ENCODE measurements around the gene ASB2. TPM values are rescaled to one million over a fixed set of nuclear protein-coding genes. Genes with fewer than 3 reads are reported as not detected.
A peak's percentile ranks its signal among the peaks of the same experiment; 100 is the strongest.

ASB2 gene
- total and polyA plus RNA-seq, 8 donors, result 2.0 to 199 (median 18.7) TPM

DNA sequence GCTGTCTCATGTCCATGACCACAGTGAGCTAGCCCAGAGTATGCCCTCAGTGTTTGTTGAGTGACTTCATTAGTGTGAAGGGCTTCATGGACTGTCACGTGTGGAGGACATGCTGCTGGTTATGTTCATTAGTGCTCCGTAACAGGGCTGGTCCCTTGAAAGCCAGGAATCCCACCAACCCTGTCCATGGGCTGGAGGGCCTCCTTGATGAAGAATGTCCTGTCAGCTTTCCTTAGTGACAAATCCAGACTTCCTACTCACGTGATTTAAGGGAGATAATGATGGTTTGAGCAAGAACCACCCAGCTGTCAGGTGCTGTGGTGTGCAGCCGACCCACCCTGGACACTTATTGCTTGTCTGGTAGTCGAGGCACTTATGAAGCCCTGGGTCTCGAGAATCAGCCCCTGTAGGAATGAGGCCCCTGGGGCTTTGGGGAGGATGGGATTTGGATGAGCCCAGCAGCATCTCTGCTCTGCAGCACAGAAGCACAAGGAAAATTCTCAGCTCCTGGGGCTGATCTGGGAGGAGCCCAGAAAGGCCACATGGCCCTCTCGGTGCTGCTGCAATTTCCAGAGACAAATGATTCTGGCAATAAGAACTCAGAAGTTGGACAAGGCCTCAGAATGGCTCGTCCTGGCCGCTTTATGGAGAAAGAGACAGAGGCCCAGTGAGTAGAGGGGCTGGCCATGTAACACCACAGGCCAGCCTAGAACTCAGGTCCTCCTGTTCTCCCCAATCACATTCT is 86.5 kb downstream of the ASB2 start:
- peak in 1 of 2 donors; percentile 36 for DNase-seq
- 61 to 80% (median 78%) methylated on average over 9 of the region's 9 CpGs for WGBS, 5 donors
- peaks cover 0 to 28% (median 0%) of the 10 kb centered on the region in 3 donors for H3K27me3 ChIP-seq
- peaks cover 0 to 26% (median 10%) of the 10 kb centered on the region in 4 donors for H3K4me1 ChIP-seq
- no peaks in the 10 kb centered on the region for H3K36me3 ChIP-seq
- no peak overlapping the region for H3K27ac ChIP-seq
- intact Hi-C loops (cut with DNase I; ENCODE audit: low total_unique reads), result loop anchor here (10.0 kb wide), 1 partner anchor 105 kb away; the partner anchor contains the start of gene PRIMA1
- TF ChIP-seq EP300 (IDR thresholded peaks at IDR 0.05), result no peak
- TF ChIP-seq POLR2A (IDR thresholded peaks at IDR 0.05), result no peak
- TF ChIP-seq, protein P1, sequence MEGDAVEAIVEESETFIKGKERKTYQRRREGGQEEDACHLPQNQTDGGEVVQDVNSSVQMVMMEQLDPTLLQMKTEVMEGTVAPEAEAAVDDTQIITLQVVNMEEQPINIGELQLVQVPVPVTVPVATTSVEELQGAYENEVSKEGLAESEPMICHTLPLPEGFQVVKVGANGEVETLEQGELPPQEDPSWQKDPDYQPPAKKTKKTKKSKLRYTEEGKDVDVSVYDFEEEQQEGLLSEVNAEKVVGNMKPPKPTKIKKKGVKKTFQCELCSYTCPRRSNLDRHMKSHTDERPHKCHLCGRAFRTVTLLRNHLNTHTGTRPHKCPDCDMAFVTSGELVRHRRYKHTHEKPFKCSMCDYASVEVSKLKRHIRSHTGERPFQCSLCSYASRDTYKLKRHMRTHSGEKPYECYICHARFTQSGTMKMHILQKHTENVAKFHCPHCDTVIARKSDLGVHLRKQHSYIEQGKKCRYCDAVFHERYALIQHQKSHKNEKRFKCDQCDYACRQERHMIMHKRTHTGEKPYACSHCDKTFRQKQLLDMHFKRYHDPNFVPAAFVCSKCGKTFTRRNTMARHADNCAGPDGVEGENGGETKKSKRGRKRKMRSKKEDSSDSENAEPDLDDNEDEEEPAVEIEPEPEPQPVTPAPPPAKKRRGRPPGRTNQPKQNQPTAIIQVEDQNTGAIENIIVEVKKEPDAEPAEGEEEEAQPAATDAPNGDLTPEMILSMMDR (IDR thresholded peaks at IDR 0.05), result no peak
- TF ChIP-seq POLR2AphosphoS5 (IDR thresholded peaks at IDR 0.05), result no peak
- H3K9me3 ChIP-seq, result no peaks in the 10 kb centered on the region
- no peak overlapping the region for H3K4me3 ChIP-seq

DNA sequence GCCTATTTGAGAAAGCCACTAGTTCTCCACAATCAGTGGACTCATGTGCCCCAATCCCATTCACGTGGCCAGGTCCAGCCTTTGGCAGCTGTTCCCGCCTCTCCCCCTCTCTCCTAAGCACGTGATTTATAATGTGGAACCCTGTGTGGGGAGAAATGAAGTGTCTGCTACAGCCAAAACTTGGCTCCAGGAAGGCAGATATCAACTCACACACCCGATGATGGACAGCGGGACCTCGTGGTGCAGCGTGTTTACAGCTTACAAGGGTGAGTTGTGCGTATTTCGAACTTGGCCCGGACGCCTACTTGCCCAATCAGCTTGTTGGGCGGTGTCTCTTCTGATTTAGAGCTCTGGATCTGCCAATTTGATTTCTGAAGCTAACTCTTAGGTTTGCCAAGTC is 87.4 kb downstream of the ASB2 start:
- TF ChIP-seq POLR2AphosphoS5 (IDR thresholded peaks at IDR 0.05) (peak in 1 of 3 donors; percentile 59), POLR2A (IDR thresholded peaks at IDR 0.05) (no peak), EP300 (IDR thresholded peaks at IDR 0.05) (no peak)
- TF ChIP-seq, protein P1 (IDR thresholded peaks at IDR 0.05), result no peak
- Histone ChIP-seq H3K4me3 (no peak overlapping the region), H3K4me1 (peaks cover 0 to 24% (median 10%) of the 10 kb centered on the region in 4 donors), H3K9me3 (no peaks in the 10 kb centered on the region), H3K27me3 (peaks cover 0 to 28% (median 0%) of the 10 kb centered on the region in 3 donors), H3K27ac (no peak overlapping the region), H3K36me3 (no peaks in the 10 kb centered on the region)
- 35 to 65% (median 54%) methylated on average over 11 to 12 of the region's 12 CpGs for WGBS, 5 donors
- DNase-seq, result no peak
- intact Hi-C loops (cut with DNase I; ENCODE audit: low total_unique reads), result no loop called here

DNA sequence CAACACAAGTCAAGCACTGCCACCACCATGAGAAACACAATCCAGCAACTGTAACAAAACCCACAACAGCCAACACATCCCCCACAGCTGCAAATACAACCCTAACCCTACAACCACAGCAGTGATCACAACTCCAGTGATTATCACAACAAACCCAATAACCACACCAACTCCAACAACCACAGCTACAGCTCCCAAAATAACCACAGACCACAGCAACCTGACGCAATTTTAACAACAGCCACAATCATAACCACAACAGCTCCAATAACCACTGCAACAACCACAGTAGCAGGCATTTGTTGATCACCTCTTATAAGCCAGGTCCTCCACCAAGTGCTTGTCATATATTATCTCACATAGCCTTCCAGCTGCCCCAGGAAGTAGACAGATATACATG is 91.4 kb downstream of the ASB2 start:
- H3K4me1 ChIP-seq, result peaks cover 0 to 15% (median 4%) of the 10 kb centered on the region in 4 donors
- H3K9me3 ChIP-seq, result no peaks in the 10 kb centered on the region
- intact Hi-C loops (cut with DNase I; ENCODE audit: low total_unique reads), result no loop called here
- 62 to 90% (median 86%) methylated on average over 1 of the region's 1 CpG for WGBS, 5 donors
- H3K27me3 ChIP-seq, result peaks cover 0 to 16% (median 0%) of the 10 kb centered on the region in 3 donors
- H3K36me3 ChIP-seq, result no peaks in the 10 kb centered on the region
- H3K4me3 ChIP-seq, result no peak overlapping the region
- TF ChIP-seq POLR2A (IDR thresholded peaks at IDR 0.05) (no peak), POLR2AphosphoS5 (IDR thresholded peaks at IDR 0.05) (no peak), EP300 (IDR thresholded peaks at IDR 0.05) (no peak)
- TF ChIP-seq, protein P1 (IDR thresholded peaks at IDR 0.05), result no peak
- no peak overlapping the region for H3K27ac ChIP-seq
- no peak for DNase-seq

Small RNA genes lying within 50 kb of the gene (small RNA-seq; reads per million reads assigned to genes)
- 0 reads per million in 4 donors for gene MIR4506

Other genes starting within 250 kb of the ASB2 start
- gene PRIMA1, start 188.1 kb downstream of the ASB2 start, total RNA-seq, result 1 to 10 TPM; 1.2 to 9.8 (median 4.8) TPM
- gene PRIMA1, start 188.1 kb downstream of the ASB2 start, polyA plus RNA-seq, result 1 to 10 TPM; 3.8 to 9.9 (median 5.0) TPM
- gene FAM181A, start 49.2 kb downstream of the ASB2 start, total RNA-seq, result not detected
- gene FAM181A, start 49.2 kb downstream of the ASB2 start, polyA plus RNA-seq, result not detected
- gene CCDC197, start 20.7 kb upstream of the ASB2 start, total RNA-seq, result not detected
- gene CCDC197, start 20.7 kb upstream of the ASB2 start, polyA plus RNA-seq, result not detected
- gene OTUB2, start 49.8 kb upstream of the ASB2 start, total RNA-seq, result 1 to 10 TPM in 1 of 5 donors, under 1 TPM in 2, not detected in 2; 0.45 to 4.1 (median 0.92) TPM
- under 1 TPM; 0.46 to 0.75 (median 0.50) TPM for gene OTUB2, start 49.8 kb upstream of the ASB2 start, polyA plus RNA-seq
- gene DDX24, start 104.6 kb upstream of the ASB2 start, total RNA-seq, result 100 to 1,000 TPM in 2 of 5 donors, 10 to 100 TPM in 3; 39.1 to 236 (median 84.4) TPM
- gene DDX24, start 104.6 kb upstream of the ASB2 start, polyA plus RNA-seq, result 10 to 100 TPM; 47.4 to 73.8 (median 61.2) TPM
- gene IFI27L1, start 104.7 kb upstream of the ASB2 start, total RNA-seq, result 10 to 100 TPM in 2 of 5 donors, 1 to 10 TPM in 2, not detected in 1; 1.6 to 17.1 (median 9.3) TPM
- gene IFI27L1, start 104.7 kb upstream of the ASB2 start, polyA plus RNA-seq, result 10 to 100 TPM in 2 of 3 donors, 1 to 10 TPM in 1; 9.9 to 33.7 (median 23.5) TPM
- 100 to 1,000 TPM in 3 of 5 donors, 10 to 100 TPM in 2; 12.9 to 276 (median 118) TPM for gene IFI27, start 134.2 kb upstream of the ASB2 start, total RNA-seq
- gene IFI27, start 134.2 kb upstream of the ASB2 start, polyA plus RNA-seq, result 1,000 to 10,000 TPM in 1 of 3 donors, 100 to 1,000 TPM in 2; 292 to 1,115 (median 874) TPM
- 10 to 100 TPM in 3 of 5 donors, 1 to 10 TPM in 2; 4.9 to 61.7 (median 24.8) TPM for gene IFI27L2, start 153.0 kb upstream of the ASB2 start, total RNA-seq
- gene IFI27L2, start 153.0 kb upstream of the ASB2 start, polyA plus RNA-seq, result 100 to 1,000 TPM in 2 of 3 donors, 10 to 100 TPM in 1; 87.8 to 133 (median 103) TPM
- 10 to 100 TPM in 1 of 5 donors, 1 to 10 TPM in 1, under 1 TPM in 2, not detected in 1; under 0.01 to 11.7 (median 0.77) TPM for gene PPP4R4, start 197.8 kb upstream of the ASB2 start, total RNA-seq
- 1 to 10 TPM in 1 of 3 donors, under 1 TPM in 2; 0.28 to 1.1 (median 0.50) TPM for gene PPP4R4, start 197.8 kb upstream of the ASB2 start, polyA plus RNA-seq